Activated CD4-positive, alpha-beta T cell treated with anti-CD3 and anti-CD28 coated beads for 36 hours (primary cell): ENCODE data around the gene MEIOC. TPM values are rescaled to one million over a fixed set of nuclear protein-coding genes. Genes with fewer than 3 reads are reported as not detected.
"Not testable (repeated sequence)": the region's sequence is repeated elsewhere in the genome, so short reads cannot be mapped to it uniquely, and the experiment has no call there.

ENCODE experiments used
- ATAC-seq: fragments of 200-7000 bp; cut with Tn5 transposase; one replicate; pipeline ENCODE4 v1.10.0; 2021; ENCODE audit warnings: mild to moderate bottlenecking, moderate library complexity
- CTCF ChIA-PET: fragments of 350-600 bp; sonication (Branson Sonifier 250); formaldehyde crosslinking; loops from one replicate; lab custom pipeline; 2021; ENCODE audit warnings: antibody characterized with exemption; lab: Charles Lee
- POLR2A ChIA-PET: fragments of 350-600 bp; sonication (Branson Sonifier 250); formaldehyde crosslinking; loops from one replicate; lab custom pipeline; 2021; ENCODE audit warnings: antibody characterized with exemption, inconsistent platforms; lab: Charles Lee
- DNase-seq: peaks from one replicate; pipeline ENCODE4 v3.0.0-alpha.2; 2020
- H3K27ac Mint-ChIP-seq: one replicate; pipeline ENCODE4 v1.8.0; 2021; ENCODE audit warnings: mixed read lengths
- H3K27me3 Mint-ChIP-seq: one replicate; pipeline ENCODE4 v1.8.0; 2021; ENCODE audit warnings: mixed read lengths
- H3K36me3 Mint-ChIP-seq: one replicate; pipeline ENCODE4 v1.8.0; 2021; ENCODE audit warnings: low read depth, mixed read lengths
- H3K4me1 Mint-ChIP-seq: one replicate; pipeline ENCODE4 v1.8.0; 2021; ENCODE audit warnings: mixed read lengths
- H3K4me3 Mint-ChIP-seq: one replicate; pipeline ENCODE4 v1.8.0; 2021; ENCODE audit warnings: mild to moderate bottlenecking, moderate library complexity, mixed read lengths
- H3K9me3 Mint-ChIP-seq: one replicate; pipeline ENCODE4 v1.8.0; 2021; ENCODE audit warnings: low read depth, mixed read lengths
- intact Hi-C, 2 experiments: fragments of 100-400 bp; cut with DNase I in 1 of 2; cut with micrococcal nuclease in 1 of 2; formaldehyde crosslinking; loops; one replicate each; pipeline versions ENCODE4 v1.14.2 to v1.15.1; 2022 to 2024; cut with DNase I, micrococcal nuclease
- total RNA-seq, 2 experiments: library from RNA; stranded (reverse); gene quantifications; one replicate each; pipeline ENCODE4 v1.2.3, GENCODE V29; 2021

Gene MEIOC
- total RNA-seq, 2 experiments from 2014 or later: 0.18 to 0.53 TPM

DNA sequence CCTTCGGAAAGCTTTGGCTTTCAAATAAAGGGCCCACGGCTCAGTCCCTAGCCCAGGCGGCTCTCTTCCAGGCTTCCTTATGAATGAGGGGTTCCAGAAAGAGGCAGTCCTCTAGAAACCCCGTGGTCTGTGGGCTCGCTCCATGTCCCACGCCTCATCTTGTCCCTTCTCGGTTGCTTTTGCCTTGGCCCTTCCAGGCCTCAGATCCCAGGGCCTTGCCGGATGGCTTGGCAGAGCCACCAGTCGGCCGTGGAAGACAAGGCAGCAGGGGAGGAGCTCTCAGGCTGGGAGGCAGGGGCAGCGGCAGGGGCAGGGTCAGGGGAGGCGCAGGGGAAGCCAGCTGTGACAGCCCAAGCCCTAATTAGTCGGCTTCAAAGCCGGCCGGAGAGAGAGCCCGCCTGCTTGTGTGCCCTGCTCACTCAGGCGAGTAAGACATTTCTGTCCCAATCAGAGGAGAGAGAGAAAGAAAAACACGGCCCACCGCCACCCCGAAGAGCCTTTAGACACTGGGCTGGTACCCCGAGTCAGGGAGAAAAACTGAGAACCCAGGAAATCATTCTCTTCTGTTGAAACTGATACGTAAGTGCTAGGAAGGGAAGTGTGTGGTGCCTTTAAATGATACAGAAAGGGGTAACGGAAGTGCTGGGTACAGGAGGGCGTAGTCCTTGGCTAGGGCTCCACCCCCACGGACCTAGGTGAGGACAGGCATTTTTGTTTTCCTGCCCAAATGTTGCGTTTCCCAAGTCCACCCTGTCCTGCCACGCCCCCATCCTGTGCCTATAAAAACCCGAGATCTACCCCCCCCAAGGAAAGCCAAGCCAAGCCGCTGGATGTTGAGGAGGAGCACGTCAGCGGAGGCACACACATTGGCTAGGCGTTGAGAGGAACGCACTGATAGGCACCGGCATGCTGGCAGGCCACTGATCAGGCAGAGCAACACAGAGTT is 27.8 kb upstream of the MEIOC start:
- H3K4me1 Mint-ChIP-seq: no peaks in the 10 kb centered on the region
- no peaks in the 10 kb centered on the region for H3K9me3 Mint-ChIP-seq
- ATAC-seq (peak; percentile 36), DNase-seq (no peak)
- H3K27me3 Mint-ChIP-seq: peaks cover 6% of the 10 kb centered on the region
- CTCF ChIA-PET: no interaction called here
- H3K27ac Mint-ChIP-seq: no peak overlapping the region
- H3K4me3 Mint-ChIP-seq: no peak overlapping the region
- intact Hi-C loops: no loop called here
- POLR2A ChIA-PET: no interaction called here
- H3K36me3 Mint-ChIP-seq: no peaks in the 10 kb centered on the region

DNA sequence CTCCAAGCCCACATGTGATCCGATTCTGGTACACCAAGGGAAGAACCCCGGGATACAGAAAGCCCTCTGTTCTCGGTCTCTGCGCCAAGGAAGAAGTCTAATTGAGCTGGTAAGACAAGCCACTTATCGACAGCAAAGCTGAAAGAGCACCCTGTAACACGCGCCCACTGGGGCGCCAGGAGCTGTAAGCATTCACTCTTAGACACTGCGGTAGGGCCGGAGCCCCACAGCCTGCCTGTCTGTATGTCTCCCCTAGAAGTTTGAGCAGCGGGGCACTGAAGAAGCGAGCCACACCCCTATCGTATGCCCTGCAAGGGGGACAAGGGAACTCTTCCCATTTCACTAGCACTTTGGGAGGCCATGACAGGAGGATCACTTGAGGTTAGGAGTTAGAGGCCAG is 27.0 kb upstream of the MEIOC start:
- POLR2A ChIA-PET: no interaction called here
- DNase-seq (no peak), ATAC-seq (no peak)
- CTCF ChIA-PET: no interaction called here
- H3K27ac Mint-ChIP-seq: no peak overlapping the region
- H3K4me1 Mint-ChIP-seq: no peaks in the 10 kb centered on the region
- H3K36me3 Mint-ChIP-seq: no peaks in the 10 kb centered on the region
- intact Hi-C loops: no loop called here
- H3K27me3 Mint-ChIP-seq: peaks cover 6% of the 10 kb centered on the region
- no peaks in the 10 kb centered on the region for H3K9me3 Mint-ChIP-seq
- no peak overlapping the region for H3K4me3 Mint-ChIP-seq

DNA sequence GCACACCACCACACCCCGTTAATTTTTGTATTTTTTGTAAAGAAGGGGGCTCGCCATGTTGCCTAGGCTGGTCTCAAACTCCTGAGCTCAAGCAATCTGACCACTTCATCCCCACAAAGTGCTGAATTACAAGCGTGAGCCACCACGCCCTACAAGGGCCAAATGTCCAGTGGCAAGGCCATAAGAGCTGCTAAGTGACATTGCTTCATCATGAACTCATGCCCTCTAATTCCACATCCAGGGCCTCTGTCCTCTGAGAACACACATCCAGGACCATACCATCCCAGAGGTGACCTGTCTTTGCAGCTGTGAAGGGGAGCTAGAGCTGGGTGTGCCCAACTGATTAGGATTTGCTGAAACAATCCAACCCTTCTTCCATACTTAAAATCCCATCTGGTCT is 25.6 kb upstream of the MEIOC start:
- Mint-ChIP-seq H3K9me3 (no peaks in the 10 kb centered on the region), H3K27ac (no peak overlapping the region), H3K4me3 (no peak overlapping the region), H3K27me3 (peaks cover 6% of the 10 kb centered on the region), H3K4me1 (no peaks in the 10 kb centered on the region), H3K36me3 (no peaks in the 10 kb centered on the region)
- no peak for ATAC-seq
- ChIA-PET CTCF (interaction anchor here (1.0 to 1.6 kb wide), 2 partner anchors 42 to 206 kb away, joined by 3 to 4 read pairs; no protein-coding TSS in a partner anchor), POLR2A (no interaction called here)
- DNase-seq: no peak
- intact Hi-C loops: no loop called here

DNA sequence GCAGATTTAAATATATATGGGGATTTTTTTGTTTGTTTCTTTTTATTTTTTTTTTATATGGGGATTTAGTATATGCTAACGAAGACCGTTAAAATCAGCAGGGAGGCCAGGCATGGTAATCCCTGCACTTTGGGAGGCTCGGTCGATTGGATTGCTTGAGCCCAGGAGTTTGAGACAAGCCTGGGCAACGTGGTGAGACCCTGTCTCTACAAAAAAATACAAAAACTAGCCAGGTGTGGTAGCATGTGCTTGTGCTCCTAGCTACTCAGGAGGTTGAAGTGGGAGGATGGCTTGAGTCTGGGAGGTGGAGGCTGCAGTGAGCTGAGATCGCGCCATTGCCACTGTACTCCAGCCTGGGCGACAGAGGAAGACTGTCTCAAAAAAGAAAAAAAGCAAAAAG is 22.3 kb upstream of the MEIOC start:
- Mint-ChIP-seq H3K27ac (no peak overlapping the region), H3K4me1 (no peaks in the 10 kb centered on the region), H3K4me3 (no peak overlapping the region), H3K9me3 (no peaks in the 10 kb centered on the region), H3K27me3 (peaks cover 3% of the 10 kb centered on the region), H3K36me3 (no peaks in the 10 kb centered on the region)
- CTCF ChIA-PET: interaction anchor here (0.6 to 0.7 kb wide), 2 partner anchors 73 to 669 kb away, joined by 3 to 4 read pairs; no protein-coding TSS in a partner anchor
- ATAC-seq (no peak), DNase-seq (no peak)
- POLR2A ChIA-PET: no interaction called here
- intact Hi-C loops: no loop called here

DNA sequence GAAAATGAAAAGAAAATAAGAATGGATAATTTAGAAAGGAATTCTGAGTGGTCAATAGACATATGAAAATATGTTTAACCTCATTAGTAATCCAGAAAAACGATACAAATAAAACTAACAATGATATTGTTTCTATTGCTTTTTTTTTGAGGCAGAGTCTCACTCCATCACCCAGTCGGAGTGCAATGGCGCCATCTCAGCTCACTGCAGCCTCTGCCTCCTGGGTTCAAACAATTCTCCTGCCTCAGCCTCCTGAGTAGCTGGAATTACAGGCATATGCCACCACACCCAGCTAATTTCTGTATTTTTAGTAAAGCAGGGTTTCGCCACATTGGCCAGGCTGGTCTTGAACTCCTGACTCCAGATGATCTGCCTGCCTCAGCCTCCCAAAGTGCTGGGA is 21.9 kb upstream of the MEIOC start:
- not testable (repeated sequence) for H3K4me1 Mint-ChIP-seq

DNA sequence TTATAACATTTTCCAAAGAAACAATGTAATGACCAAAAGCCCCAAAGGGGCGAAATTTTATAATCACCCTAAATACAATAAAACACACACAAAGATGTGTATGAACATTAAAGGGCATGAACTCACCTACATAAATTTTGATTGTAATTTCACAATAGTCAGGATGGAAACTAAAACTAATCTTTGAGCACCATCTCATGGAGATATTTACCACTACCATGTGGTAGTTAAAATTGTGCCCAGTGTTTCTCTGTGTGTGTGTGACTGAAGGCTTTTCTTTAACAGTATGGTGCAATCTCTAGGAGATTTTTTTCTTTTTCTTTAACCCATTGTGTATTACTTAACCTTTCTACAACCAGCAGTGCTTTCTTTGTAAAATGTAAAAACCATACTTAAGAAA is 19.7 kb upstream of the MEIOC start:
- POLR2A ChIA-PET: no interaction called here
- CTCF ChIA-PET: no interaction called here
- no peak for ATAC-seq

More for the DNA sequence above, 21.9 kb upstream of the MEIOC start:
- POLR2A ChIA-PET, H3K27me3 Mint-ChIP-seq, H3K27ac Mint-ChIP-seq, ATAC-seq, H3K4me3 Mint-ChIP-seq, H3K36me3 Mint-ChIP-seq, DNase-seq, intact Hi-C loops, H3K9me3 Mint-ChIP-seq: not testable (repeated sequence)
- CTCF ChIA-PET: interaction anchor here (0.7 kb wide), 1 partner anchor 72 kb away, joined by 4 read pairs; no protein-coding TSS in a partner anchor

DNA sequence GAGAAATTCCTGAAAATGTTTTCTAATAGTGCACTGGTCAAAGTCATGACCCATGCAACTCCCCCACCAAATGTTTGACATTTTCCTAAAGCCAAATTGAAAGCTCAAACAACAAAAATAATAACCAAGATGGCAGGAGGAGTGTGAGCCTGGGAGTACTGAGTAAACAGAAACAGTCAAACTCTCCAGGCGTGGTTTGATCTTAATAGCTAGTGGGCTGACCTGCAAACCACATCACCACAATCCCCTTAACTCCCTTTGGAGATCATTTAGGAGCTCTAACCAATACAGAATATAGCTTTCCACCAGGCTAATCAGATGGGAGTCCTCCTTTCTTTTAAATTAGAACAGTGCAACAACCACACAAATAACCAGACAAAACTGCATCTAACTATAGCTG is 19.2 kb upstream of the MEIOC start:
- DNase-seq: no peak
- Mint-ChIP-seq H3K4me1 (no peaks in the 10 kb centered on the region), H3K4me3 (no peak overlapping the region), H3K36me3 (no peaks in the 10 kb centered on the region), H3K27me3 (peaks cover 7% of the 10 kb centered on the region), H3K27ac (no peak overlapping the region), H3K9me3 (no peaks in the 10 kb centered on the region)
- intact Hi-C loops: loop anchor here in 1 of 2 experiments (5.0 kb wide), 1 partner anchor 105 kb away; no protein-coding TSS in a partner anchor
- ATAC-seq: no peak
- POLR2A ChIA-PET: no interaction called here
- CTCF ChIA-PET: interaction anchor here (0.7 to 1.2 kb wide), 3 partner anchors 12 to 104 kb away, joined by 3 to 16 read pairs (median 4); no protein-coding TSS in a partner anchor

More for the DNA sequence above, 19.7 kb upstream of the MEIOC start:
- no peak for DNase-seq
- no peaks in the 10 kb centered on the region for H3K4me1 Mint-ChIP-seq
- H3K9me3 Mint-ChIP-seq: no peaks in the 10 kb centered on the region
- intact Hi-C loops: loop anchor here (1.0 to 5.0 kb wide), 2 partner anchors 103 to 104 kb away; no protein-coding TSS in a partner anchor
- H3K4me3 Mint-ChIP-seq: no peak overlapping the region
- no peak overlapping the region for H3K27ac Mint-ChIP-seq
- H3K36me3 Mint-ChIP-seq: no peaks in the 10 kb centered on the region
- H3K27me3 Mint-ChIP-seq: peaks cover 5% of the 10 kb centered on the region

DNA sequence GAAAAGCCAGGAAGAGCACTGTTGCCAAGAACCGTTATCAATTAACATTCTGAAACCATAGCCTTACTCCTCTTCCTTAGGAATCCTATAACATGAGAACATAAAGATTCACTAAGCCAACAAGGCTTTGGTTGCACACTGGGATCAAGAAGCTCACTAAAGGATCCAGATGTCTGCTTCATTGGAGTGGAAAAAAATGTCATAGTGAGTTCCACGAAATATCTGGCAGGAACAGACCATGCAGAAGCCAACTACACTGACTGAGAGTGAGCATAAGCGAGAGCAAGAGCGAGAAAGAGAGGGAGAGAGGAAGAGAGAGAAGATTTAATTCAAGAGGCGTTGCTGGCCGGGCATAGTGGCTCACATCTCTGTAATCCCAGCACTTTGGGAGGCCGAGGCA is 13.4 kb upstream of the MEIOC start:
- no peaks in the 10 kb centered on the region for H3K36me3 Mint-ChIP-seq
- intact Hi-C loops: no loop called here
- CTCF ChIA-PET: interaction anchor here (1.1 kb wide), 1 partner anchor 23 kb away, joined by 3 read pairs; no protein-coding TSS in a partner anchor
- H3K9me3 Mint-ChIP-seq: no peaks in the 10 kb centered on the region
- POLR2A ChIA-PET: no interaction called here
- H3K27ac Mint-ChIP-seq: no peak overlapping the region
- H3K4me1 Mint-ChIP-seq: no peaks in the 10 kb centered on the region
- no peak for DNase-seq
- no peak for ATAC-seq
- H3K4me3 Mint-ChIP-seq: no peak overlapping the region
- peaks cover 16% of the 10 kb centered on the region for H3K27me3 Mint-ChIP-seq

DNA sequence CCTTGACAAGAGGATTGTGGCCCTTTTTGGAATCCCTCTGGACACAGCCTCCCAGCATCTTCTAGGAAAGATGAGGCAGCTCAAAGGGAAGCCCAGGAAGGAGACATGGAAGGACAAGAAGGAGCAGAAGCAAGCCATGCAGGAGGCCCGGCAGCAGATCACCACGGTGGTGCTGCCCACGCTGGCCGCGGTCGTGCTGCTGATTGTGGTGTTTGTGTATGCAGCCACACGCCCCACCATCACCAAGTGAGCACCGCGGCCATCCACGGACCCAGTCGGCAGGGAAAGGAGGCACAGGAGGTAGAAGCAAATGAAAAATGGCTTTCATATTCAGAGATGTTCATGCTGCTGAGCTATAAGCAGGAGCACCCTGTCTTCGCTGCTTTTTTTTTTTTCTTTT is 10.9 kb upstream of the MEIOC start:
- Mint-ChIP-seq H3K36me3 (no peaks in the 10 kb centered on the region), H3K9me3 (no peaks in the 10 kb centered on the region), H3K4me3 (no peak overlapping the region), H3K27ac (no peak overlapping the region), H3K27me3 (peaks cover 25% of the 10 kb centered on the region), H3K4me1 (no peaks in the 10 kb centered on the region)
- intact Hi-C loops: no loop called here
- CTCF ChIA-PET: interaction anchor here (0.6 to 0.9 kb wide), 2 partner anchors 44 to 780 kb away, joined by 4 to 5 read pairs; no protein-coding TSS in a partner anchor
- DNase-seq: no peak
- POLR2A ChIA-PET: no interaction called here
- no peak for ATAC-seq

DNA sequence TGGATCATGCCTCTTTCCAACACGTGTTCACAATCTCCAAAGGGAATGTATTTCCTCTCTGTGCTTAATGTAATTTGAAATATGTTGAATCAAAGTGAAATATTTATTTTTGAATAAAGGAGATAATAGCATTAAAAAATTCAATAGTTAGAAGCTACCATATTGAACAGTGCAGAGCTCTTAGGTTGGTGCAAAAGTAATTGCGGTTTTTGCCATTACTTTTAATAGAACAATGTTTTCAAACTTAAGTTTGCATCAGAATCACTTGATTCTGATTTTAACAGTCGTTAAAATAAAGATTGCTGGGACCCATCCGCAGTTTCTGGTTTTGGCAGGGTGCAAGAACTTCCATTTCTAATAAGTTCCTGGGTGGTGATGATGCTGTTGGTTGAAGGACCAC is 10.0 kb upstream of the MEIOC start:
- Mint-ChIP-seq H3K27ac (no peak overlapping the region), H3K4me3 (no peak overlapping the region), H3K4me1 (no peaks in the 10 kb centered on the region), H3K27me3 (peaks cover 28% of the 10 kb centered on the region), H3K36me3 (no peaks in the 10 kb centered on the region), H3K9me3 (no peaks in the 10 kb centered on the region)
- ChIA-PET CTCF (interaction anchor here (1.2 kb wide), 1 partner anchor 111 kb away, joined by 3 read pairs; no protein-coding TSS in a partner anchor), POLR2A (no interaction called here)
- DNase-seq (no peak), ATAC-seq (no peak)
- intact Hi-C loops: no loop called here

DNA sequence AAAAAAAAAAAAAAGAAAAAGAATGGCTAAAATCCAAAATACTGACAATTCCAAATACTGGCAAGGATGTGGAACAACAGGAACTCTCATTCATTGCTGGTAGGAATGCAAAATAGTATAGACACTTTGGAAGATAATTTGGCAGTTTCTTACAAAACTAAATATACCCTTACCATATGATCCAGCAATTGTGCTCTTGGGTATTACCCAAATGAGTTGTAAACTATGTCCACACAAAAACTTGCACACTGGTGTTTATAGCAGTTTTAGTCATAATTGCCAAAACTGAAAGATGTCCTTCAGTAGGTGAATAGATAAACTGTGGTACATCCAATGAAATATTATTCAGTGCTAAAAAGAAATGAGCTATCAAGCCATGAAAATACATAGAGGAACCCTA is 8.5 kb upstream of the MEIOC start:
- Mint-ChIP-seq H3K27ac (no peak overlapping the region), H3K27me3 (peaks cover 24% of the 10 kb centered on the region), H3K36me3 (no peaks in the 10 kb centered on the region), H3K4me3 (no peak overlapping the region), H3K4me1 (no peaks in the 10 kb centered on the region), H3K9me3 (no peaks in the 10 kb centered on the region)
- no peak for DNase-seq
- intact Hi-C loops: no loop called here
- POLR2A ChIA-PET: no interaction called here
- CTCF ChIA-PET: interaction anchor here (0.8 kb wide), 1 partner anchor 8 kb away, joined by 6 read pairs; no protein-coding TSS in a partner anchor
- no peak for ATAC-seq
